Measurements from ENCODE around the gene NCOA7. TPM values are rescaled to one million over a fixed set of nuclear protein-coding genes. Genes with fewer than 3 reads are reported as not detected.

Gene NCOA7
- total and polyA plus RNA-seq, 10 of the 15 experiments (the other 5 are each of a cell fraction or from before 2014, with no cell fraction given) = 18.9 to 50.3 (median 34.2) TPM

DNA sequence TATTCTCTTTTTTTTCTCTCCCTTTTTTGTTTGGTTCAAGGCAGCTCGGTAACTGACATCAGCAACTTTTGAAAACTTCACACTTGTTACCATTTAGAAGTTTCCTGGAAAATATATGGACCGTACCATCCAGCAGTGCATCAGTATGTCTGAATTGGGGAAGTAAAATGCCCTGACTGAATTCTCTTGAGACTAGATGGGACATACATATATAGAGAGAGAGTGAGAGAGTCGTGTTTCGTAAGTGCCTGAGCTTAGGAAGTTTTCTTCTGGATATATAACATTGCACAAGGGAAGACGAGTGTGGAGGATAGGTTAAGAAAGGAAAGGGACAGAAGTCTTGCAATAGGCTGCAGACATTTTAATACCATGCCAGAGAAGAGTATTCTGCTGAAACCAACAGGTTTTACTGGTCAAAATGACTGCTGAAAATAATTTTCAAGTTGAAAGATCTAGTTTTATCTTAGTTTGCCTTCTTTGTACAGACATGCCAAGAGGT, 30.8 kb upstream of the NCOA7 start (continued):
- TF ChIP-seq, protein P1, sequence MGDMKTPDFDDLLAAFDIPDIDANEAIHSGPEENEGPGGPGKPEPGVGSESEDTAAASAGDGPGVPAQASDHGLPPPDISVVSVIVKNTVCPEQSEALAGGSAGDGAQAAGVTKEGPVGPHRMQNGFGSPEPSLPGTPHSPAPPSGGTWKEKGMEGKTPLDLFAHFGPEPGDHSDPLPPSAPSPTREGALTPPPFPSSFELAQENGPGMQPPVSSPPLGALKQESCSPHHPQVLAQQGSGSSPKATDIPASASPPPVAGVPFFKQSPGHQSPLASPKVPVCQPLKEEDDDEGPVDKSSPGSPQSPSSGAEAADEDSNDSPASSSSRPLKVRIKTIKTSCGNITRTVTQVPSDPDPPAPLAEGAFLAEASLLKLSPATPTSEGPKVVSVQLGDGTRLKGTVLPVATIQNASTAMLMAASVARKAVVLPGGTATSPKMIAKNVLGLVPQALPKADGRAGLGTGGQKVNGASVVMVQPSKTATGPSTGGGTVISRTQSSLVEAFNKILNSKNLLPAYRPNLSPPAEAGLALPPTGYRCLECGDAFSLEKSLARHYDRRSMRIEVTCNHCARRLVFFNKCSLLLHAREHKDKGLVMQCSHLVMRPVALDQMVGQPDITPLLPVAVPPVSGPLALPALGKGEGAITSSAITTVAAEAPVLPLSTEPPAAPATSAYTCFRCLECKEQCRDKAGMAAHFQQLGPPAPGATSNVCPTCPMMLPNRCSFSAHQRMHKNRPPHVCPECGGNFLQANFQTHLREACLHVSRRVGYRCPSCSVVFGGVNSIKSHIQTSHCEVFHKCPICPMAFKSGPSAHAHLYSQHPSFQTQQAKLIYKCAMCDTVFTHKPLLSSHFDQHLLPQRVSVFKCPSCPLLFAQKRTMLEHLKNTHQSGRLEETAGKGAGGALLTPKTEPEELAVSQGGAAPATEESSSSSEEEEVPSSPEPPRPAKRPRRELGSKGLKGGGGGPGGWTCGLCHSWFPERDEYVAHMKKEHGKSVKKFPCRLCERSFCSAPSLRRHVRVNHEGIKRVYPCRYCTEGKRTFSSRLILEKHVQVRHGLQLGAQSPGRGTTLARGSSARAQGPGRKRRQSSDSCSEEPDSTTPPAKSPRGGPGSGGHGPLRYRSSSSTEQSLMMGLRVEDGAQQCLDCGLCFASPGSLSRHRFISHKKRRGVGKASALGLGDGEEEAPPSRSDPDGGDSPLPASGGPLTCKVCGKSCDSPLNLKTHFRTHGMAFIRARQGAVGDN (IDR thresholded peaks at IDR 0.05) = no peak

DNA sequence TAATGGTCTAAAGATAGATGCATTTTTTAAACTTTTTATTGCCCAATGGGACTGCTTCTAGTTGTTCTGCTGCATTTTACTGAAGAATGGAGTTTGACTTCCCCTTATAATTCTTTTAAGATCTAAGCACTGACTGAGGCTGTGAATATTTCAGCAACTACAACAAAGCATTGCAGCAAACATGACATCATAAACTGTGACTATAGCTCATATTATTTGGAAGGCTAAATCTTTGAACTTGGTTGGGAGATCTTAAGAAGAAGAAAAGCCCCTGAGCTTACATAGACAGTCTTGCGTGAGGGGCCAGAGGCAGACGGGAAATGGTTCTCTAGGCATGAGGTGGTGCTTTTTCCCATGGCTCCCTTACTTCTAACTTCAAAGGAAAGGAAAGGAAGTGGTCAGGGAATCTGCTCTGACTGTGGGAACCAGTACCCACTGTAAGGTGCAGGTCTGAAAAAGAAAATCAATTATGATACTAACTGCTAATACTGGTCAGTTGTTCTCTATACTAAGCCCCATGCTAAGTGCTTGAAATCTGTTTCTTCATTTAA, 26.6 kb upstream of the NCOA7 start:
- no peaks in the 10 kb centered on the region for H3K79me2 ChIP-seq (ENCODE audit: control insufficient read depth, insufficient read depth, low read length)
- no peak overlapping the region for H3K4me2 ChIP-seq (ENCODE audit: control insufficient read depth, insufficient read depth)
- H3K4me3 ChIP-seq = no peak overlapping the region
- no peaks in the 10 kb centered on the region for H3K36me3 ChIP-seq (ENCODE audit: control insufficient read depth in 2 of 2, insufficient read depth in 2 of 2, low read length in 1 of 2)
- RAD21 ChIA-PET (ENCODE audit: unreplicated experiment) = interaction anchor here (0.6 to 1.4 kb wide), 2 partner anchors 11 to 134 kb away, joined by 3 to 5 read pairs; no protein-coding TSS in a partner anchor
- no peak for DNase-seq (ENCODE audit: low read depth, low spot score)
- WGBS (ENCODE audit: insufficient coverage, insufficient replicate concordance, low lambda C conversion rate, missing lambda C conversion rate) = 53% methylated on average over 2 of the region's 2 CpGs
- SMC1A ChIA-PET (ENCODE audit: uncharacterized antibody, unreplicated experiment) = interaction anchor here (0.6 to 5.8 kb wide), 7 partner anchors 10 to 582 kb away, joined by 3 to 49 read pairs (median 4); no protein-coding TSS in a partner anchor
- no peak; the same call in 2 of the 3 replicates for ATAC-seq
- H4K20me1 ChIP-seq (ENCODE audit: control insufficient read depth, insufficient read depth) = no peaks in the 10 kb centered on the region
- no peaks in the 10 kb centered on the region for H3K9me3 ChIP-seq (replicated peaks; ENCODE audit: control insufficient read depth, insufficient read depth, low read length)
- in situ Hi-C loops (cut with MboI) (loop anchor here (10.0 to 25.0 kb wide), 4 partner anchors 239 to 1348 kb away; partner anchors contain the start of genes RSPO3 and TPD52L1), intact Hi-C loops (cut with micrococcal nuclease; ENCODE audit: unreplicated experiment) (loop anchor here (10.0 kb wide), 2 partner anchors 569 to 609 kb away; partner anchors contain the start of gene TPD52L1)
- H3K27me3 ChIP-seq (replicated peaks in 1 of 2; ENCODE audit: control insufficient read depth in 2 of 2, insufficient read depth in 2 of 2, low read length in 1 of 2) = no peaks in the 10 kb centered on the region
- no peak overlapping the region for H2AFZ ChIP-seq (ENCODE audit: control insufficient read depth, low read depth, low read length)
- BruUV-seq (replicated peaks) = no TSS peak
- H3K4me1 ChIP-seq (ENCODE audit: control insufficient read depth, insufficient read depth, low read length) = no peaks in the 10 kb centered on the region
- H3K9ac ChIP-seq (ENCODE audit: control insufficient read depth, insufficient read depth, low read length) = no peak overlapping the region
- POLR2A ChIA-PET = no interaction called here
- no peak overlapping the region for H3K27ac ChIP-seq (ENCODE audit: control insufficient read depth, insufficient read depth)
- no peak for FAIRE-seq
- CTCF ChIA-PET = interaction anchor here (1.3 to 7.5 kb wide), 5 partner anchors 9 to 451 kb away, joined by 3 to 116 read pairs (median 6); no protein-coding TSS in a partner anchor
- no peak for TF ChIP-seq ZZZ3 (IDR thresholded peaks at IDR 0.05; ENCODE audit: control insufficient read depth, insufficient read length, low read depth)
- peak; percentile 45; the same call in 1 of the 2 replicates for TF ChIP-seq FOXM1 (IDR thresholded peaks at IDR 0.05; ENCODE audit: low read depth, low read length)
- no peak for TF ChIP-seq NR2C1 (IDR thresholded peaks at IDR 0.05)
- TF ChIP-seq ZSCAN29 (IDR thresholded peaks at IDR 0.05) = no peak
- no peak for TF ChIP-seq HDAC2 (IDR thresholded peaks at IDR 0.05)
- TF ChIP-seq EGR1 (IDR thresholded peaks at IDR 0.05; ENCODE audit: borderline replicate concordance in 1 of 2, low read depth in 2 of 2, low read length in 2 of 2) = no peak
- TF ChIP-seq EED (IDR thresholded peaks at IDR 0.05; ENCODE audit: low read depth) = 0 out of 2 replicates have a peak, but pooled peaks have one; percentile 51
- TF ChIP-seq ATF7 (IDR thresholded peaks at IDR 0.05; ENCODE audit: low read depth) = 0 out of 2 replicates have a peak, but pooled peaks have one; percentile 22
- TF ChIP-seq MEF2A (IDR thresholded peaks at IDR 0.05; ENCODE audit: insufficient read depth, low read depth, low read length) = no peak
- TF ChIP-seq ZNF384 (IDR thresholded peaks at IDR 0.05; ENCODE audit: borderline replicate concordance, low read depth, low read length) = no peak
- TF ChIP-seq POLR2AphosphoS5 (IDR thresholded peaks at IDR 0.05; ENCODE audit: low read length) = no peak
- no peak for TF ChIP-seq MAX (IDR thresholded peaks at IDR 0.05; ENCODE audit: low read depth, low read length)
- no peak for TF ChIP-seq NR2C2 (IDR thresholded peaks at IDR 0.05; ENCODE audit: borderline replicate concordance, control insufficient read depth, insufficient read length, low read depth)
- no peak for TF ChIP-seq BCL11A (IDR thresholded peaks at IDR 0.05; ENCODE audit: low read depth, low read length)

Measured in GM12878 (cell line).